Vagina (tissue), 2 donors: ENCODE data around the gene HOXD8.

ENCODE experiments used
- CTCF ChIP-seq, 3 experiments: fragments of 450-650 bp in 2 of 3; fragments of 200-600 bp in 1 of 3; sonication (generic) in 1 of 3; IDR thresholded peaks; one replicate each; pipeline ENCODE4 v1.5.1; 2017 to 2019; ENCODE audit warnings: antibody characterized with exemption in 3 of 3, mild to moderate bottlenecking in 2 of 3, moderate library complexity in 2 of 3
- POLR2A ChIP-seq, 2 donors: fragments of 450-650 bp; IDR thresholded peaks; one replicate each; pipeline ENCODE4 v1.6.1; 2017; ENCODE audit warnings: antibody characterized with exemption in 2 of 2, mild to moderate bottlenecking in 2 of 2, moderate library complexity in 2 of 2
- POLR2AphosphoS5 ChIP-seq, 2 donors: sonication (generic); formaldehyde crosslinking; IDR thresholded peaks; one replicate each; pipeline ENCODE4 v1.9.0; 2017; ENCODE audit warnings: antibody characterized with exemption in 2 of 2, mild to moderate bottlenecking in 2 of 2, low read depth in 1 of 2; ENCODE audit not compliant: insufficient read depth in 1 of 2

GRCh38 chr2:176111846-176112374 is 17.6 kb upstream of the HOXD8 start:
- TF ChIP-seq CTCF (IDR thresholded peaks at IDR 0.05) (no peak), POLR2A (IDR thresholded peaks at IDR 0.05) (no peak), POLR2AphosphoS5 (IDR thresholded peaks at IDR 0.05; ENCODE audit: insufficient read depth in 1 of 2, low read depth in 1 of 2) (no peak)
